ENCODE results near the gene POLR1B.
A peak's percentile ranks its signal among the peaks of the same experiment; 100 is the strongest.

POLR1B gene

DNA sequence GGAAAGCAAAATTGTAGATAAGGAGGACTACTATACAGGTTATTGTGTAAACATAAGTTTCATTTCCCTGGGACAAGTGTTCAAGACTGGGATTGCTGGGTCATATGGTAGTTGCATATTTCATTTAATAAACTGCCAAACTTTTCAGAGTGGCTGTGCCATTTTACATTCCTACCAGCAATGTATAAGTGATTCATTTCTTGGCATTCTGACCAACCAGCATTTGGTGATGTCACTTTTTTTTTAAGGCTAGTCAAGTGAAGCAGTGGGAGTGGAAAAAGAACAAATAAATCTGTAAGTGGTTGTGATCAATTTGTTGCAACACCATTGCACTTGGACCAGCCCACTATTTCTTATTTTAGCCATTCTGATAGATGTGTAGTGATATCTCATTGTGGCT lies 37.0 kb downstream of the POLR1B start:
- no peak for TF ChIP-seq CTCF (IDR thresholded peaks at IDR 0.05; ENCODE audit: insufficient read depth, low read depth, low read length, missing control alignments)
- H3K4me3 ChIP-seq (ENCODE audit: low read depth, low read length): no peak overlapping the region
- no peak for DNase-seq (ENCODE audit: low read depth)

- no peak for TF ChIP-seq CTCF (IDR thresholded peaks at IDR 0.05; ENCODE audit: insufficient read depth, low read depth, low read length, missing control alignments)
- DNase-seq (ENCODE audit: low read depth): no peak
- no peak overlapping the region for H3K4me3 ChIP-seq (ENCODE audit: low read depth, low read length)
These were observed 37.8 kb downstream of the POLR1B start for GRCh38 chr2:112580084-112580483.

DNA sequence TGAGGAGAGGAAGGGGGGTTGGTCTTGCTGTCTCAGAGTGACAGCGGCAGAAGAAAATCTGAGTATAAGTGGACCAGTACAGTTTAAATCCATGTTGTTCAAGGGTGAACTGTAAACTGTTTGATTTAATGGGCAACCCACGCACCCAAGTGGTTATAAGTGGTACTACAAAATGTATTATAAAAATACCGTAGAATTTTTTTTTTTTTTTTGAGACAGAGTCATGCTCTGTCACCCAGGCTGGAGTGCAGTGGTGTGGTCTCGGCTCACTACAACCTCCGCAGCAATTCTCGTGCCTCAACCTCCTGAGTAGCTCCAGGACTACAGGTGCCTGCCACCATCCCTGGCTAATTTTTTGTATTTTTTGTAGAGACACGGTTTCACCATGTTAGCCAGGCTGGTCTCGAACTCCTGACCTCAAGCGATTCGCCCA lies 40.1 kb downstream of the POLR1B start:
- DNase-seq (ENCODE audit: low read depth): peak; percentile 68
- TF ChIP-seq CTCF (IDR thresholded peaks at IDR 0.05; ENCODE audit: insufficient read depth, low read depth, low read length, missing control alignments): peak; percentile 49
- H3K4me3 ChIP-seq (ENCODE audit: low read depth, low read length): no peak overlapping the region

DNA sequence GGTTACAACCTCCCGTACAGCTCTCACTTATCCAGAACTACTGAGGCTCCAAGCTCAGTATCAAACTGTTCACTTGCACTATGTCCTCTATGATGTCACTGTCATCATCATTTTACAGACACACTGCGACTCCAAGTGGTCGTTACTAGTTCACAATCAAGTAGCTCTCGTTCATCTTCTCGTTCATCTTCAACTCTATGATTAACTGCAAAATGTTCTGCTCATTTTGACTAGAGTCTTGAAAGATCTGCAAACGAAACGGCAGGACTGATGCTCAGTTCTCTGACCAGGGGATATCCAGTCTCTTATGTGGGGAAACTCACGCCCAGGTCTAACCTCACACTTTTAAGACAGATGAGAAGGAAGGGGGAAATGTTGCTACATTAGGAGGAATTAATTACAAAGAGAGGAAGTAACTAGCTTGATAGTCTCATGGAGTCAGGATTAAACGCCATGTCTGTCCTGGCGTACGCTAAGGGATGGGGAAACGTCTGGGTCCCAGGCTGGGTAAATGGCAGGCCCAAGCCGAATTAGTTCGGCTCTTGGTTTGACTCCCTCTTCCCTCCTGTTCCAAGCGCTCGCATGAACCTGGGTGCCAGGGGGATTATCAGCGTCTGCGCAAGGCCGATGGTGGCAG lies 41.4 kb downstream of the POLR1B start:
- peak; percentile 24 for DNase-seq (ENCODE audit: low read depth)
- H3K4me3 ChIP-seq (ENCODE audit: low read depth, low read length): peak overlapping the region; percentile 90
- no peak for TF ChIP-seq CTCF (IDR thresholded peaks at IDR 0.05; ENCODE audit: insufficient read depth, low read depth, low read length, missing control alignments)

DNA sequence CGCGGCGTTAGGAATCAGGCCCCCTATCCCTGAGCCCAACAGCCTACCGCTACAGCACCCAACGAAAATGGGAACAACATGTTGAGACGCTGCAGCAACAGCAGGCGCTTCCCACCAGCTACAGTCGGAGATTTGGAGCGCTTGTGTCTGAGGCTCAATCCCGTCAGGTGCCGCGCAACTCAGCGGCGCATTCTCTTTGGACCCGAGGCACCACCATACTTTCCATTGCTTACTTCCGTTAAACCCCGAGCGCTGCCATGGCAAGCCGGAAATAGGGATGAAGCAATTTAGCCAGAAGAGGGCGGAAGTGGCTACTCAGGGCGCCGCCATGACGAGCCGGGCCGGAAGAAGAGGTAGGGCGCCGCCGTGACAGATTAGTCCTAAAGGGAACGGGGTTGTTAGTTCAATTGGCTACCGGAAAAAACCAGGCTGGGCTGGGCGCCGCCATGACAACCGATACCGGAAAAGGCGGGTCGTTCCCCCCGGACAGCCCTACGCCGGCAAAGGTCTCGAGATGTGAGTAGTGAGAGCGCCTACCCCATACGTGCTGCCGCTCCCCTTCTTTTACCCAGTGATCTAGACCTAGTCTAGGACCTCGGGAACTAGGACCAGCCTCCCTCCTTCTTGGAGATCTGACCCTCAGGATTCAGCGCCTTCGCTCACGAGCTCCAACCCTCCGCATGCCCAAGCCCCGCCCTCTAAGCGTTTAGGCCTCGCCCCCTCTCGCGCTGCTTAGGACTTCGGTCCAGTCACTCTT lies 42.0 kb downstream of the POLR1B start, which contains the start of gene CHCHD5:
Gene CHCHD5 (plus strand): TSS at position 476 of the 757 bp plus-strand sequence. CDS start 39 bp downstream, at position 515.
- peak; percentile 98 for DNase-seq (ENCODE audit: low read depth)
- peak within 1 kb of the TSS; percentile 90 for H3K4me3 ChIP-seq (ENCODE audit: low read depth, low read length)
- TF ChIP-seq CTCF (IDR thresholded peaks at IDR 0.05; ENCODE audit: insufficient read depth, low read depth, low read length, missing control alignments): no peak

GRCh38 chr2:112584891-112585250 lies 42.6 kb downstream of the POLR1B start:
- H3K4me3 ChIP-seq (ENCODE audit: low read depth, low read length): peak overlapping the region; percentile 90
- DNase-seq (ENCODE audit: low read depth): no peak
- no peak for TF ChIP-seq CTCF (IDR thresholded peaks at IDR 0.05; ENCODE audit: insufficient read depth, low read depth, low read length, missing control alignments)
